ENCODE data around the gene CLDN11. TPM values are rescaled to one million over a fixed set of nuclear protein-coding genes. Genes with fewer than 3 reads are reported as not detected.

The CLDN11 gene
- total RNA-seq, 1 donor from 2014 or later = 1.7 TPM

DNA sequence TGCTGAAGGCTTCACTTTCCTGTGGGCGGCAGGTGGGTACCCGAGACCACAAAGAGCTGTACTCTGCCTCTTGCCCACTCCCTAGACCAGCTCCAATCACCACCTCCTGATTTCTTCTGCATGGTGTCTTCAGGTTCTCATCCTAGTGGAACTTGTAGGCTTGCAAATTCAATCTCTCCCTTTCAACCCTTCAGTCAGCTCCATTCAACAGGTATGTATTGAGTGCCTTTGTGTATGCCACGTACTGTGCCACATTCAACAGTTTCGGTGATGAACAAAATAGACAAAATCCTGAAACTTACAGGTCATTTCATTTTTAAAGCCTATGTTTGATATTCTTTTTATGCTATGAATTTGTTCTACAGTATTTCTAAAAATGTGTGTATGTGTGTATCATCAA, 5.4 kb upstream of the CLDN11 start:
- Mint-ChIP-seq H3K4me3 (ENCODE audit: low read depth) (no peak overlapping the region), H3K4me1 (ENCODE audit: low read depth) (peaks cover 1% of the 10 kb centered on the region), H3K36me3 (ENCODE audit: insufficient read depth) (no peaks in the 10 kb centered on the region), H3K27ac (no peak overlapping the region), H3K27me3 (peaks cover 30% of the 10 kb centered on the region), H3K9me3 (ENCODE audit: low read depth) (no peaks in the 10 kb centered on the region)
- DNase-seq (ENCODE audit: low spot score, unreplicated experiment) = no peak
- TF ChIP-seq, protein P1, sequence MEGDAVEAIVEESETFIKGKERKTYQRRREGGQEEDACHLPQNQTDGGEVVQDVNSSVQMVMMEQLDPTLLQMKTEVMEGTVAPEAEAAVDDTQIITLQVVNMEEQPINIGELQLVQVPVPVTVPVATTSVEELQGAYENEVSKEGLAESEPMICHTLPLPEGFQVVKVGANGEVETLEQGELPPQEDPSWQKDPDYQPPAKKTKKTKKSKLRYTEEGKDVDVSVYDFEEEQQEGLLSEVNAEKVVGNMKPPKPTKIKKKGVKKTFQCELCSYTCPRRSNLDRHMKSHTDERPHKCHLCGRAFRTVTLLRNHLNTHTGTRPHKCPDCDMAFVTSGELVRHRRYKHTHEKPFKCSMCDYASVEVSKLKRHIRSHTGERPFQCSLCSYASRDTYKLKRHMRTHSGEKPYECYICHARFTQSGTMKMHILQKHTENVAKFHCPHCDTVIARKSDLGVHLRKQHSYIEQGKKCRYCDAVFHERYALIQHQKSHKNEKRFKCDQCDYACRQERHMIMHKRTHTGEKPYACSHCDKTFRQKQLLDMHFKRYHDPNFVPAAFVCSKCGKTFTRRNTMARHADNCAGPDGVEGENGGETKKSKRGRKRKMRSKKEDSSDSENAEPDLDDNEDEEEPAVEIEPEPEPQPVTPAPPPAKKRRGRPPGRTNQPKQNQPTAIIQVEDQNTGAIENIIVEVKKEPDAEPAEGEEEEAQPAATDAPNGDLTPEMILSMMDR (IDR thresholded peaks at IDR 0.05; ENCODE audit: unreplicated experiment) = no peak

GRCh38 chr3:170414202-170414663, 4.4 kb upstream of the CLDN11 start:
- H3K4me3 Mint-ChIP-seq (ENCODE audit: low read depth) = no peak overlapping the region
- peaks cover 2% of the 10 kb centered on the region for H3K4me1 Mint-ChIP-seq (ENCODE audit: low read depth)
- H3K27me3 Mint-ChIP-seq = peaks cover 35% of the 10 kb centered on the region
- TF ChIP-seq, protein P1 (IDR thresholded peaks at IDR 0.05; ENCODE audit: unreplicated experiment) = peak; percentile 98
- no peak overlapping the region for H3K27ac Mint-ChIP-seq
- H3K9me3 Mint-ChIP-seq (ENCODE audit: low read depth) = no peaks in the 10 kb centered on the region
- H3K36me3 Mint-ChIP-seq (ENCODE audit: insufficient read depth) = no peaks in the 10 kb centered on the region
- no peak for DNase-seq (ENCODE audit: low spot score, unreplicated experiment)

DNA sequence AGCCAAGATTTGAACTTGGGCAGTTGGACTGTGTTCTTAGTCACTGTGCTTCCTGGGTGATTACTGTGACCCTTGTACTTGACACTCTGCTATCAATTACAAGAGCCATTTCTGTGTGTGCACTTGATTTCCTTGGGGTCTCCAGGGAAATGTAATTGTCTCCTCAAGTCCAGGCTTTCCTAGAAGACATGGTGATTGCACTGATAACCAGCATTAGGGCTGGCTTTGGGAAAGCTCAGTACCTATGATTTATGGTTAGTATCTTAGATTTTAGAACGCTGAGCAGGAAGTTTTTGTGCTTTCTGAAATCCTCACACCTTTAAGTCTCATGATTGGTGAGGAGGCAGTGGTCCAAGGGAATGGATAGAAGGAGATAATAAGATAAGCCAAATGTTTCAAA, 1.6 kb upstream of the CLDN11 start:
- no peak overlapping the region for H3K27ac Mint-ChIP-seq
- no peaks in the 10 kb centered on the region for H3K9me3 Mint-ChIP-seq (ENCODE audit: low read depth)
- peaks cover 48% of the 10 kb centered on the region for H3K27me3 Mint-ChIP-seq
- TF ChIP-seq, protein P1 (IDR thresholded peaks at IDR 0.05; ENCODE audit: unreplicated experiment) = no peak
- DNase-seq (ENCODE audit: low spot score, unreplicated experiment) = no peak
- no peaks in the 10 kb centered on the region for H3K36me3 Mint-ChIP-seq (ENCODE audit: insufficient read depth)
- no peak overlapping the region for H3K4me3 Mint-ChIP-seq (ENCODE audit: low read depth)
- peaks cover 5% of the 10 kb centered on the region for H3K4me1 Mint-ChIP-seq (ENCODE audit: low read depth)

- no peaks in the 10 kb centered on the region for H3K36me3 Mint-ChIP-seq (ENCODE audit: insufficient read depth)
- TF ChIP-seq, protein P1 (IDR thresholded peaks at IDR 0.05; ENCODE audit: unreplicated experiment) = no peak
- H3K4me1 Mint-ChIP-seq (ENCODE audit: low read depth) = peaks cover 8% of the 10 kb centered on the region
- no peak overlapping the region for H3K27ac Mint-ChIP-seq
- peak overlapping the region; percentile 21 for H3K4me3 Mint-ChIP-seq (ENCODE audit: low read depth)
- no peaks in the 10 kb centered on the region for H3K9me3 Mint-ChIP-seq (ENCODE audit: low read depth)
- peaks cover 44% of the 10 kb centered on the region for H3K27me3 Mint-ChIP-seq
- DNase-seq (ENCODE audit: low spot score, unreplicated experiment) = no peak
These were observed 954 bp downstream of the CLDN11 start for GRCh38 chr3:170419557-170420087.

DNA sequence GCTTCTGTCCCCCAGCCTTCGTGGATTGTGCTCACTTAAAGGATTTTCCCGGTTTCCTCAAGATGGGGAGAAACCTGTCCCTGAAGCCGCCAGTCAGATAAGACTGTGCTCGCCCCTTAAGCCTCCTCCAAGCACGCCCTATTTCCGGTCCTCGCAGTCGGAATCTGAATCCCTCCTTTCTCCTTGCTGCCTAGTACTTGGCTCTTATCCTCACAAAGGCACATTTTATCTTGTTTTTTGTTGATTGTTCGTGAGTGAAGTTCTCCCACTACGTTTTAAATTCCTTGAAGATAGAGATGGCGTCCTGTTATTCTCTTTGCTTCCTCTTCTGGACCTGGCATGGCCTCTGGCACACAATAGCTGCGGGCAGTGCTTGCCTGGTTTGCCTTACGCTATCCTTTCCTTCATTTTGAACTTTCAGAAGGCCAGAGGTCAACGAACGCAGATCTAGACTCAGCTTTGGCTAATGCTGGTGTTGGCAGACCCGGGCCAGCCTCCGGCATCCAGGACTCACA, 1.7 kb downstream of the CLDN11 start:
- DNase-seq (ENCODE audit: low spot score, unreplicated experiment) = no peak
- peaks cover 11% of the 10 kb centered on the region for H3K4me1 Mint-ChIP-seq (ENCODE audit: low read depth)
- H3K27me3 Mint-ChIP-seq = peaks cover 43% of the 10 kb centered on the region
- H3K27ac Mint-ChIP-seq = no peak overlapping the region
- peak overlapping the region; percentile 48 for H3K4me3 Mint-ChIP-seq (ENCODE audit: low read depth)
- no peaks in the 10 kb centered on the region for H3K9me3 Mint-ChIP-seq (ENCODE audit: low read depth)
- TF ChIP-seq, protein P1 (IDR thresholded peaks at IDR 0.05; ENCODE audit: unreplicated experiment) = no peak
- no peaks in the 10 kb centered on the region for H3K36me3 Mint-ChIP-seq (ENCODE audit: insufficient read depth)
